HG02870 (cell line): ENCODE results near the gene PLGRKT.
"Not testable (repeated sequence)": the region's sequence is repeated elsewhere in the genome, so short reads cannot be mapped to it uniquely, and the experiment has no call there.

Experiments
- ATAC-seq: cut with Tn5 transposase; IDR thresholded peaks from one replicate; pipeline ENCODE4 v1.9.1; 2021; ENCODE audit warnings: mild to moderate bottlenecking, moderate library complexity; ENCODE audit not compliant: unreplicated experiment

PLGRKT gene

GRCh38 chr9:5321601-5322000 is 116.1 kb downstream of the PLGRKT start:
- ATAC-seq: not testable (repeated sequence)

GRCh38 chr9:5321058-5321457 is 116.7 kb downstream of the PLGRKT start:
- no peak for ATAC-seq

GRCh38 chr9:5316406-5316805 is 121.3 kb downstream of the PLGRKT start:
- ATAC-seq: not testable (repeated sequence)

GRCh38 chr9:5315187-5315923 is 122.4 kb downstream of the PLGRKT start:
- ATAC-seq: no peak

- ATAC-seq: no peak
Observed at GRCh38 chr9:5310851-5311250, 126.9 kb downstream of the PLGRKT start.
